Body of pancreas (tissue), 4 donors: ENCODE measurements around the gene LIMS3. TPM values are rescaled to one million over a fixed set of nuclear protein-coding genes. Genes with fewer than 3 reads are reported as not detected.
A peak's percentile ranks its signal among the peaks of the same experiment; 100 is the strongest.
"Not testable (repeated sequence)": the region's sequence is repeated elsewhere in the genome, so short reads cannot be mapped to it uniquely, and the experiment has no call there.

ENCODE experiments used
- ATAC-seq: fragments of 150-250 bp; one replicate; pipeline ENCODE4 v1.9.1; 2016
- DNase-seq, 4 donors: peaks; one replicate each; pipeline ENCODE4 v3.0.0-alpha.2; 2019
- H3K27ac ChIP-seq, 4 donors: fragments of 200-600 bp; sonication (generic); 1 replicate in 3 of 4; 2 replicates in 1 of 4; pipeline versions ENCODE4 v1.5.1 to v1.6.1; 2016 to 2019; ENCODE audit warnings: mild to moderate bottlenecking in 1 of 4, mixed read lengths in 1 of 4, moderate library complexity in 1 of 4
- H3K27me3 ChIP-seq, 2 donors: fragments of 200-600 bp; sonication (generic); one replicate each; pipeline ENCODE4 v1.6.0; 2016; ENCODE audit warnings: mild to moderate bottlenecking in 1 of 2
- H3K36me3 ChIP-seq, 2 donors: fragments of 200-600 bp; sonication (generic); replicated peaks in 1 of 2; 2 replicates each; pipeline ENCODE4 v1.5.1; 2016; ENCODE audit warnings: low read depth in 2 of 2; ENCODE audit not compliant: insufficient read depth in 1 of 2
- H3K4me1 ChIP-seq: fragments of 200-600 bp; sonication (generic); one replicate; pipeline ENCODE4 v1.6.0; 2016
- H3K4me3 ChIP-seq, 2 donors: fragments of 200-600 bp; sonication (generic); 1 replicate in 1 of 2; 2 replicates in 1 of 2; pipeline ENCODE4 v1.5.1; 2016 to 2019
- H3K9me3 ChIP-seq, 3 donors: fragments of 200-600 bp; sonication (generic); 1 replicate in 2 of 3; 2 replicates in 1 of 3; pipeline ENCODE4 v1.5.1; 2016
- WGBS, 2 donors: methylation state at CpG; one replicate each; pipeline ENCODE4 v1.1.5; 2017; 5-methylcytosine and 5-hydroxymethylcytosine counted together
- intact Hi-C: fragments of 100-400 bp; cut with DNase I; formaldehyde crosslinking; loops from one replicate; pipeline ENCODE4 v1.15.1; 2023
- total RNA-seq, 2 donors: library from RNA; depleted of rRNA; stranded (reverse); fragments of >200 nt; gene quantifications; one replicate each; pipeline ENCODE4 v1.1.0, GENCODE V29; 2016

LIMS3 gene
- total RNA-seq, 2 donors from 2014 or later = 4.7 to 4.9 TPM

DNA sequence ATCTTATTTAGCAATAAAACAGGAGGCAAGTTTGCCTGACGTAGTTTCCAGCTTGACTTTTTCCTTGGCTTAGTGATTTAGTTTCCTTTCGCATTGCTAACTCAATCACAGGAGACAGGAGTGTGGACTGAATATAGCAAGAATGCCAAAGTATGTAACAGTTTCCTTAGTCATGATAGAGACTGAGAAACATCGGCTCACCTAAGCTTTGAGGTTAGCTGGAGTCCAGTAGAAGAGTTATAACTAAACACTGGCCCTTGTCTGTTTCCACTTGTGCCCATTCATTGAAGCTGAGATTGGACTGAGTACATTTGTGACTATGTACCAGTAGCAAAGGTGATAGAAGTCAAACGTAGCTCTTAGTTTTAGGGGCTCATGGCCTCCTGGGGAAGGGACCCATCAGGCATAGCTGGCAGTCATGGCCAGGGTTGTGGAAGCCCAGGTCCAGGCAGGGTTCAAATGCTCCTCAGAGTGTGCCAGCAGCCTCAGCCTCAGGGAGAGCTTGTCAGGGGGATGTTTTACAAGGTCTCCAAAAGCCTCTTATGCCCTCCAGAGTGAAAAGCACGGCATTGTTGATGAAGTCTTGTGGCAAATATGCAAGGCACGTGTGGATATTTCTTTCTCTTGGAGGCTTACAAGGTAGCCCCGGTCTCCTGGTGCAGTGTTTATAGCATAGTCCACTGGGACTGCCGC, 573 bp upstream of the LIMS3 start:
- WGBS, 2 donors = no CpG with 5 or more reads among the region's 8 CpGs
- intact Hi-C loops, H3K4me1 ChIP-seq, H3K36me3 ChIP-seq, DNase-seq, H3K27ac ChIP-seq, H3K4me3 ChIP-seq, ATAC-seq, H3K27me3 ChIP-seq, H3K9me3 ChIP-seq: not testable (repeated sequence)

DNA sequence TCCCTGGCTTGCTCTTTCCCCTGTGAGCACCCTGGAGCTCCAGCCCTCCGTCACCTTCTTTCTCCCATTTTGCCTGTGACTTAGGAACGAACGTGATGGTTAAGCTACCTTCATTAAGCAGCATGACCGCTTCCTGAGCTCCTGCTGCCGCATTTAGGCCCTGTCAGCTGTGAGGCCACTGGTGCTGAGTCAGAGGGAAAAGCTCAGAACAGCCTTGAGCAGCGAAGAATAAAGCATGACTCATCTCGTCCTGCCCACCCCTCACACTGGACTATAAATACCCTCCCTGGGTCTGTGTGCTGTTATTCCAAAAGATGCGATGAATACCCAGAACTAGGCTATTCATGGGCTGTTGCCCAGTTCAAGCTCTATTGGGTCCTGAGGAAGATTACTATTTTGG, 7.3 kb downstream of the LIMS3 start:
- intact Hi-C loops, H3K4me3 ChIP-seq, H3K4me1 ChIP-seq, H3K9me3 ChIP-seq, H3K27ac ChIP-seq, H3K36me3 ChIP-seq, DNase-seq, H3K27me3 ChIP-seq: not testable (repeated sequence)
- peak; percentile 65 for ATAC-seq
- WGBS, 2 donors = no CpG with 5 or more reads among the region's 8 CpGs

DNA sequence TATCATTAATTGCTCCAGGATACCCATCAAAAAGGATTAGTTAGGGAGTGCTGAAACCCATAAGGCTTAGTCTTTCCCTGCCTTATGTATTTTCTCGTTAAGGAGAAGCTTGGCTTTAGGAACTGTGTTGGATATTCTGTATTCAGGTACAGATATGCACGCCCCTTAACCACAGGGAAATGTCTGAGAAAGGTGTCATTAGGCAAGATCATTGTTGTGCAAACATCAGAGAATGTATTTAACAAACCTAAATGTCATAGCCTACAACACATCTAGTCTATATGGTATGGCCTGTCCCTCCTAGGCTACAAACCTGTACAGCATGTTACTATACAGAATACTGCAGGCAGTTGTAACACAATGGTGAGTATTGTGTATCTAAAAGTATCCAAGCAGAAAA, 10.1 kb downstream of the LIMS3 start:
- DNase-seq, H3K4me1 ChIP-seq, H3K9me3 ChIP-seq, intact Hi-C loops, H3K4me3 ChIP-seq, H3K27ac ChIP-seq, ATAC-seq, H3K27me3 ChIP-seq, H3K36me3 ChIP-seq: not testable (repeated sequence)
- WGBS, 2 donors = no CpG with 5 or more reads among the region's 2 CpGs

DNA sequence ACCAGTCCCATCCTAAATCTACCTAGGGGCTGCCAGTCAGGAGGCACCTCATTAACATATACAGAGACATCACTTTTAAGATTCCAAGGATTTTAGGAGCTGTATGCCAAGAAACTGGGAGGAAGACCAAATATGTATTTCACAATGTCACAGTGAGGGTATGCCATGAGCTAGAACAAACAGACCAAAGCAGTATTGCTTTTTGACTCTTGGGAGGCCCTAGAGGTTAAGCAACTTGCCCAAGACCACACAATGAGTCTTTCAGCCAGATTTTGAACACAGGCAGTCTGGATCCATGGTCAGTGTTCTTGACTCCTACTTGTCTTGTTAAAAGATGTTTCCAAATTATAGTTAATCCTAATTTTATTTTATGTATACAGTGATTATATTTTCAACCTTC, 12.3 kb downstream of the LIMS3 start:
- peak; percentile 58 for ATAC-seq
- H3K36me3 ChIP-seq, H3K4me1 ChIP-seq, H3K4me3 ChIP-seq, DNase-seq, H3K27me3 ChIP-seq, H3K9me3 ChIP-seq, H3K27ac ChIP-seq, intact Hi-C loops: not testable (repeated sequence)

DNA sequence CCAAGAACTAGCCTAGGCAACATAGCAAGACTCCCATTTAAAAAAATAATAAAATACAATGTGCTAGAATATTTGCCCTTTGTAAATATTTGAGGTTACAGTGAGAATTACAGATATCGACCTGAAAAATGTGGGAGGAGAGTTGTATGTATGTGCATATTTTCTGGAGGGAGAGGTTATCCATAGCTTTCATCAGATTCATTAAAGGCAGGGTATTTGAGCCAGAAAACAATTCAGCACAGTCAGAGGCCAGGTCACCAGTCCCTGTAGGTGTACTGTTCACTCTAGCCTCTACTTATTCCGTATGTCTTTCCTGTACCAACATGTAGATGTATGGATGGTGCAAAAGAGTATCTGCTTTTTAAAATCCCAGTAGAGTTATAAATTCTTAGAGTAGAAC, 15.4 kb downstream of the LIMS3 start:
- intact Hi-C loops, ATAC-seq: not testable (repeated sequence)
- no CpG with 5 or more reads among the region's 2 CpGs for WGBS, 2 donors

DNA sequence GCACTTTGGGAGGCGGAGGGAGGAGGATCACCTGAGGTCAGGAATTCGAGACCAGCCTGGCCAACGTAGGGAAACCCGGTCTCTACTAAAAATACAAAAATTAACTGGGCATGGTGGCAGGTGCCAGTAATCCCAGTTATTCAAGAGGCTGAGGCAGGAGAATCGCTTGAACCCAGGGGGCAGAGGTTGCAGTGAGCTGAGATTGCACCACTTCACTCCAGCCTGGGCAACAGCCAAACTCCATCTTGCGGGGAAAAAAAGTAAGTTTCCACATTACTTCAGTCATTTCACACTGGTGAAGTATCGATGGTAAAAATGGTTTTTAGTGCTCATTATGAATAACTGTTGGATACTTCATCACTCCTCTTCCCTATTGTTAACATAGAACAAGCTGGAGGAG, 16.1 kb downstream of the LIMS3 start:
- DNase-seq, H3K4me1 ChIP-seq, H3K9me3 ChIP-seq, H3K4me3 ChIP-seq, H3K27ac ChIP-seq, ATAC-seq, intact Hi-C loops, H3K36me3 ChIP-seq, H3K27me3 ChIP-seq: not testable (repeated sequence)
- no CpG with 5 or more reads among the region's 7 CpGs for whole genome bisulfite sequencing, 2 donors

More for the DNA sequence above, 15.4 kb downstream of the LIMS3 start:
- not testable (repeated sequence) for H3K36me3 ChIP-seq, DNase-seq, H3K4me3 ChIP-seq, H3K4me1 ChIP-seq, H3K9me3 ChIP-seq, H3K27me3 ChIP-seq, H3K27ac ChIP-seq

DNA sequence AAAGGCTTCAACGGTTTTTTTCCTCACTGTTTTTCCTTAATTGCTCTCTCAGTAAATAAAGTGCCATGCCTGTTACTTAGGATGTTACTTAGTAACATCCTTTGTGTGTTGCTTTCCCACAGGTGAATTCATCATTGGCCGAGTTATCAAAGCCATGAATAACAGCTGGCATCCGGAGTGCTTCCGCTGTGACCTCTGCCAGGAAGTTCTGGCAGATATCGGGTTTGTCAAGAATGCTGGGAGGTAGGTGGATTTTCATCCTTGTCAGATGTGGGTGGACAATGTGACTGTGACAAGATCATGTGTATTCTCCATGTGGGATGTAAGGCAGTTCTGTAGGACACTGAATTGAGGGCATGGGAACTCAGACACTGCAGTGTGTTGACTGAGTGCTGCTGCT, 17.3 kb downstream of the LIMS3 start:
- H3K27me3 ChIP-seq, H3K36me3 ChIP-seq, H3K4me3 ChIP-seq, H3K27ac ChIP-seq, intact Hi-C loops, DNase-seq, H3K4me1 ChIP-seq, H3K9me3 ChIP-seq: not testable (repeated sequence)
- peak; percentile 59 for ATAC-seq
- WGBS, 2 donors = no CpG with 5 or more reads among the region's 5 CpGs

DNA sequence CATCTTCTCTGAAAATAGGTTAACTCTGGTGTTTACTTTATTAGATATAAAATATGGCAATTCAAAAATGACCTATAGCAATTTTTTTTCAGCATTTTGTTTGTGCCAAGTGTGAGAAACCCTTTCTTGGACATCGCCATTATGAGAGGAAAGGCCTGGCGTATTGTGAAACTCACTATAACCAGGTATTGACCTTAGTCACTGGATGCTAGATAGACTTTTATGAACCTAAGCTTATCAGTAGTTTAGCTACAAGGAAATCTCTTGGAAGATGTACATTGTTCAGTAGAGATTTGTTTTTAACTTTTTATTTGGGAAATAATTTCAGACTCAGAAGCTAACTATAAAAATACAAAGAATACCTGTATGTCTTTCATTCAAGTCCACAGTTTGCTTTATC, 21.7 kb downstream of the LIMS3 start:
- H3K4me3 ChIP-seq, DNase-seq, ATAC-seq, H3K27me3 ChIP-seq, H3K4me1 ChIP-seq, H3K27ac ChIP-seq, H3K9me3 ChIP-seq, intact Hi-C loops, H3K36me3 ChIP-seq: not testable (repeated sequence)
- no CpG with 5 or more reads among the region's 2 CpGs for WGBS, 2 donors

DNA sequence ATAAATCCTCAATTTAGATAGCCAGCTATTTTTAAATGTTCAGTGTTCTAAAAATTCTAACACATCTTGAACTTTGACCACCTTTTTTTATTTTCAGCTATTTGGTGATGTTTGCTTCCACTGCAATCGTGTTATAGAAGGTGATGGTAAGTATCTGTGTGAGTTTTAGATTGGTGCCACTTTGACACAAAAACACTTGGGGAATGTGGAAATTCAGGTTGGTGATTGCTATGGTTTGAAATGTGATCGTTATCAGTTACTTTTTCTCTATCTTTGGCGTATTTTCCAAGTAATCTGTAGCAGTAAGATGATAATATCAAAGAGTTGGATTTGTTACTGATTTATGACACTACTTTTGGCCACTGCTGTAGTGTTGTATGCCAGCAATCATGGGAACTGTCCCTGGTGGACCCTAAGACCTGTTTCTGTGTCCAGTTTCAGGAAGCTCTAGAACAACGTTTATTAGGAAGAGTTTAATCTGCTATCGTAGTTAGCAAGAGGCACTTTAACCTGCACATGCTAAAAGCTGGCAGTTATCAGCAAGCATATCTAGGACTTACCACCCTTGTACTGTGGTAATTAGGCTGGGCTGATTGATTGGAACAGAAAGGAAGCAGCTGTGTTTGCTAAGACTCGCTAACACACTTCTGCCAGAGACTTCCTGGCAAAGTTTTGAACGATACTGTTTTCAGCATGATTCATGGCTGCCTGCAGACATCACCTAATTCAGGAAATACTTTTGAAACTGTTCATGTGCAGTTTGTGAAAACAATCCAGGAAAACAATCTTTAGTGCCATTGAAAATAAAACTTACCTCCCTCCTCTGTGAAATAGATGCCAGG, 23.3 kb downstream of the LIMS3 start:
- DNase-seq, H3K27ac ChIP-seq, intact Hi-C loops, H3K27me3 ChIP-seq, H3K4me1 ChIP-seq, H3K36me3 ChIP-seq, H3K9me3 ChIP-seq, H3K4me3 ChIP-seq: not testable (repeated sequence)
- WGBS, 2 donors = no CpG with 5 or more reads among the region's 7 CpGs
- ATAC-seq = peak; percentile 95

DNA sequence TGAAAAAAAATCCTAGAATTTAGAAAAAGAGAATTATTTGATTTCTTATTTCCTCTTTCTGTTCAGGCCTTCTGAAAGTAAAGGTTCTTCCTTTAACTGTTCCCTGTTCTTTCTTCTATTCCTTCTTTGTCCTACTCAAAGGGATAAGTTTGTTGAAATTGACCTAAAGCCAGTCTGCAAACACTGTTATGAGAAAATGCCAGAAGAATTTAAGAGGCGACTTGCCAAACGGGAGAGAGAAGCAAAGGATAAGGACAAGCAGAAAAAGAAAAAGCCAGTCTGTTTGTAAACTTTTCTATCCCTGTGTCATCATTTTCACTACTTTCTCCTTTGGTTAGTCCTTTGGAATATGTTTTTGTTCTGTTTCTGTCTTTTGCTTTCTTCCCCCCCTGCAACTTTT, 26.0 kb downstream of the LIMS3 start:
- no CpG with 5 or more reads among the region's 2 CpGs for WGBS, 2 donors

DNA sequence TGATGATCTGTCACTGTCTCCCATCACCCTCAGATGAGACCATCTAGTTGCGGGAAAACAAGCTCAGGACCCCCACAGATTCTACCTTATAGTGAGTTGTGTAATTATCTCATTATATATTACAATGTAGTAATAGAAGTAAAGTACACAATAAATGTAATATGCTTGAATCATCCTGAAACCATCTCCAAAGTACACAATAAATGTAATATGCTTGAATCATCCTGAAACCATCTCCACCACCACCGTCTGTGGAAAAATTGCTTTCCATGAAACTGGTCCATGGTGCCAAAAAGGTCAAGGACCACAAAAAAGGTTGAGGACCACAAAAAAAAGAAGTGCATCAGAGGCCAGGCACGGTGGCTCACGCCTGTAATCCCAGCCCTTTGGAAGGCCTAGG, 29.3 kb downstream of the LIMS3 start:
- DNase-seq, intact Hi-C loops, H3K27ac ChIP-seq, H3K4me3 ChIP-seq, ATAC-seq, H3K4me1 ChIP-seq, H3K9me3 ChIP-seq, H3K27me3 ChIP-seq, H3K36me3 ChIP-seq: not testable (repeated sequence)
- no CpG with 5 or more reads among the region's 4 CpGs for WGBS, 2 donors

More for the DNA sequence above, 26.0 kb downstream of the LIMS3 start:
- DNase-seq, H3K9me3 ChIP-seq, H3K36me3 ChIP-seq, H3K4me1 ChIP-seq, H3K4me3 ChIP-seq, H3K27ac ChIP-seq, H3K27me3 ChIP-seq, intact Hi-C loops: not testable (repeated sequence)
- ATAC-seq = peak; percentile 46

DNA sequence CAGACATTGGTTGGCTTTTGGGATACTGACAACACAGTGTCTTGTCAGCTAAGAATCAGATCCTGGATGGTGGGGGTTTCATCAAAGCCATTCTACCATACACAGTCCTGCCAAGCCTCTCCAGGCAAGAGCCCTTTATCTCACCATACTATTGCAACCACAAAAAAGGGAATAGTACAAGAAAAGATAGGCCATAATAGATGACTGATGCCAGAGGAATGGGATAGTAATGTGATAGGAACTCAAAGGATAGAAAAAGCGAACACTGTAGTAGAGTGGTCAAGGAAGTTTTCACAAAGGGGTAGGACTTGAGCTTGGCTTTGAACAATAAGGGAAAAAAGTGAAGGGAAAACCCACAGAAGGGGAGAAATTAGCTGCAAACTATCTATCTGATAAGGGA, 30.7 kb downstream of the LIMS3 start:
- H3K36me3 ChIP-seq, DNase-seq, H3K4me1 ChIP-seq, H3K27me3 ChIP-seq, H3K9me3 ChIP-seq, intact Hi-C loops, H3K27ac ChIP-seq, H3K4me3 ChIP-seq, ATAC-seq: not testable (repeated sequence)
- WGBS, 2 donors = no CpG with 5 or more reads among the region's 1 CpG
